Stimulated activated CD4-positive, alpha-beta T cell treated with anti-CD3 and anti-CD28 coated beads, Interleukin-15, amount 100 ng/mL, for 1 hour (primary cell): ENCODE data around the gene GSKIP.

ENCODE experiments used
- DNase-seq, 2 donors: peaks; one replicate each; pipeline ENCODE4 v3.0.0-alpha.2; 2020; ENCODE audit warnings: low read depth in 1 of 2, low spot score in 1 of 2

The GSKIP gene

GRCh38 chr14:96376093-96376492 lies 12.8 kb downstream of the GSKIP start:
- no peak for DNase-seq

GRCh38 chr14:96380735-96381134 lies 17.4 kb downstream of the GSKIP start:
- no peak for DNase-seq

DNA sequence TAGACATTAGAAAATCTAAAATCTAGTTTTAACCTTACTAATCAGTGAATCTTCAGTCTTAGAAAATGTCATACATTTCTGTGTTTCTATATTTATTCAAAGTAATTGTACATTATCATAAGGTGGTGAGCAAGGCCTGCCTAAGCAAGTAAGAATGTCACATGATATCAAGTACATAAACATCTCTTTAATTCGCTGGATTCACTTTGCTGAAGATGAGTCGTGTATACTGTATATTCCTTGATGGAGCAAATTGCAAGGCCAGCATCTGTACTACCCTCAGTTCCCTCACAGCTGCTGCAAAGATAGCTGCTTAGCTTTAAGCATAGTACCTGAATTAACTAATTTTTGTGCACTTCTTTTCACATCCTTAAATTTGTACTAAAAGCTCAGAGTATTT lies 20.1 kb downstream of the GSKIP start:
- DNase-seq: no peak

GRCh38 chr14:96384053-96384452 lies 20.7 kb downstream of the GSKIP start:
- no peak for DNase-seq

- no peak for DNase-seq
Measured at GRCh38 chr14:96384740-96385139, 21.4 kb downstream of the GSKIP start.

DNA sequence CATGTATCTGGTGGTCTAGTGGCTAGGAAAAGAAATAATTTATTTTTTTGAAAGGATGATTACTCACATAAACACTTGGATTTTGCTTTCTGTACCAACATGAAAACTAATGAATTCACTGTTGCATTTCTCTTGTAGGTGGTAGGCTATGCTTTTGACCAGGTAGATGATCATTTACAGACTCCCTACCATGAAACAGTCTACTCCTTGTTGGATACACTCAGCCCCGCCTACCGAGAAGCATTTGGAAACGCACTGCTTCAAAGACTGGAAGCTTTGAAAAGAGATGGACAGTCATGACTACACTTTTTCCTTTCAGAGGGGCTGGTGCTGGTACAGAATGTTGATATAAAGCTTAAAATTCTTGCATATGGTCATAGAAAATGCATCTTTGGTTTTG lies 22.1 kb downstream of the GSKIP start:
- no peak for DNase-seq

GRCh38 chr14:96390965-96391292 lies 27.6 kb downstream of the GSKIP start:
- DNase-seq: no peak

DNA sequence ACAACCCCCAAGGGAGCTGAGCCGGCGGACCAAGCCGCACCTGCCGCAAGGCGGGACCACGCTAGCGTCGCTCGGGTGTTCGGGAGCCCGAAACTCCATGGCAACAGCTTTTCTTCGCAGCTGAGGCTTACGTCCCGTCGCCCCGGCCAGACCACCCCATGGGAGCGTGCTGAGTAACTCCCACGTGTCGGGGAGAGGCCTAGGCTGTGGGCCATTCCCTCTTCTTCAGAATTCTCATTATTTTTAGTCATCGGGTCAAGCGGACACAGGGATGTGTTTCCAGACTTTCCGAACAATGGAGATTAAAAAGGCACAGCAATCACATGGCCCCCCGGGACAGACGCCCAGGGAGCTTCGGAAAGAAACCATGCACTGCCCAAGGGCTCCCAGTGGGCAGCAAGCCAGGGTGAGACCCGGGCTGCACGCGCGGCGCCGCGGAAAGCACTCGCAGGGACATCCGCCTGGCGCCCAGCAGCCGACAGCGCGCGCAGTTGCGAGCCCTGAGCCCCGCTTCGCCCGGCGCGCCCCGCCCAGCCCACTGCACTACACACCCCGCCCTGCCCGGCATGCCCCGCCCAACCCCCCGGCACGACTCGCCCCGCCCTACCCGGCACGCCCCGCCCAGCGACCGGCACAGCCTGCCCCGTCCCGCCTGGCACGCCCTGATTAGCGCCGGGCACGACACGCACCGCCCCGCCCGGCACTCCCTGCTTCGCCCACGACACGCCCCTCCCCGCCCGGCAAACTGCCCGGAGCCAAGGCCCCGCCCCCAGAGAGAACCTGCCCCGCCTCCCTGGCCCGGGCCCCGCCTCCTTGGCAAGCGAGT lies 28.2 kb downstream of the GSKIP start:
- peak; percentile 100 for DNase-seq

GRCh38 chr14:96393071-96393691 lies 29.9 kb downstream of the GSKIP start:
- DNase-seq: no peak

DNA sequence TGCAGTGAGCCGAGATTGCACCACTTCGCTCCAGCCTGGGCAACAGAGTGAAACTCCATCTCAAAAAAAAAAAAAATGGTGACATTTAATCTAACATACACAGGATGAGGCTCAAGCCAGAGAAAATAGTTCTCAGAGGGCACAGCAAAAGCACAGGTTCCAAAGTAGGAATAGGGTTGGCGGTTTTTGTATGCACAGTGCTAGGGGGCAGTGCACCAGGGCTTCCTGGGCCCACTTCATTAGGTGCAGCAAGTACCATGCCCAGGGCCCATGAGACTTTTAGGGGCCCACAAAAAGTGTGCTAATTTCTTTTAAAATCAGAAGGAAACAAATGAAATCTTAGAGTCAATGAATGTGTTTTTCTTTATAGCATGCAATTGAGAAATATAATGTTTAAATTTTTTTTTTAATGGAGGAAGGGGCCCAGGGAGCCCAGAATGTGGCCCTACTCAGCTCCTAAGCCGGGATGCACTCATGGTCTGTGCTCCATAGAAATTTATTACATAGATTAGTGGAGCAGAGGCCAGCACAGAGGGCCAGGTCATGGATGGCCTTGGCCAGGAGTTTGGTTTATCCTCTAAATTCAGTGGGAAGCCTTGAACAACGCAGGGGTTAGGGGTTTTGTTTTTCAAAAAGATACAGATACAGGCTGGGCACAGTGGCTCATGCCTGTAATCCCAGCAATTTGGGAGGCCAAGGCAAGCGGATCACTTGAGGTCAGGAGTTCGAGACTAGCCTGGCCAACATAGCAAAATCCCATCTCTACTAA lies 30.9 kb downstream of the GSKIP start:
- DNase-seq: no peak

DNA sequence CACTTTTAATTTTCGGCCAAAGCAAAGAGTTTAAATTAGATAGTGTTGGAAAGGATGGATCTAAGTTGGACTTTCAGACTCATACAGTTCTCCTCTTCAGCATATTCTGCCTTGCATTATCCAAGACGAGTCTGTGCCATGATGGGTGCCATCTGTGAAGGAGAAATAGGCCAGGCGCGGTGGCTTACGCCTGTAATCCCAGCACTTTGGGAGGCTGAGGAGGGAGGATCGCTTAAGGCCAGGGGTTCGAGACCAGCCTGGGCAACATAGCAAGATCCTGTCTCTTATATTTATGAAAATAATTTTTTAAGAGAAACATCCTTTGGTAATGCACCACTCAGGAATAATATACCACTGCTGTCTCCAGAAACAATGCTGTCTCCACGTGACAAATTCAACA lies 35.1 kb downstream of the GSKIP start:
- DNase-seq: no peak

DNA sequence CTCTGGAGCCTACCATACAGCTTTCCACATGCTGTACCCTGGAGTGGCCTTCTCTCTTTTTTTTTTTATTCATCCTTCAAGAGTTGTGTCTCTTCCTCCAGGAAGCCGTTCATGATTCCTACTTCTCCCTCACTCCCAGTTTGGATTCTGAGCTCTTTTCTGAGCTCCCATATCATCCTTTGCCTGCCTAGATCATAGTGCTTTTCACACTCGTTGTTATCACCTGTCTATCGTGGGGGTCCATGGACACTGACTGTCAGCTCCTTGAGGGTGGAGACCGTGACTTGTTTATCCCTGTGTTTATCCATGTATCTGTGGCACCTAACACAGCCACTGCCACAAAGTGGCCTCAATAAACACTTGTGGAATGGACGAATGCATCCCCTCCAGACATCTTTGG lies 35.6 kb downstream of the GSKIP start:
- no peak for DNase-seq

DNA sequence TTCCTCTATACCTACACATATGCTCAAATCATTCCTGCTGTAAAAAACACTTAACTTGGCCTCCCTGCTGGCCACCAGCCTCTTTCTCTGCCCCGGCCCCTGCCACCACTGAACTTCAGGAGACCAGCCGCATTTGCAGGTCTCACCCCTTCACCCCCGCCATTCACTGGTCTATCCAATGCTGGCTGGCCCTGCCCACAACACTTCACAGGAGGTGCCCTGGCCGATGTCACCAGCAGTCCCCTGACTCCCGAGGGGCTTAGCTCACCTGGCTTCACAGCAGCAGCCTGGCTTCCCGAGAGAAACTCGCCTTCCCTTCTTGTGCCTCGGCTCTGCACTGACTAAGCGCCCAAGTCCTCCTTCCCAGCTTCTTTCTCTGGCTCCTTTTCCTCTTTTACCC lies 36.1 kb downstream of the GSKIP start:
- DNase-seq: no peak

- no peak for DNase-seq
Measured at GRCh38 chr14:96400495-96400894, 37.2 kb downstream of the GSKIP start.

DNA sequence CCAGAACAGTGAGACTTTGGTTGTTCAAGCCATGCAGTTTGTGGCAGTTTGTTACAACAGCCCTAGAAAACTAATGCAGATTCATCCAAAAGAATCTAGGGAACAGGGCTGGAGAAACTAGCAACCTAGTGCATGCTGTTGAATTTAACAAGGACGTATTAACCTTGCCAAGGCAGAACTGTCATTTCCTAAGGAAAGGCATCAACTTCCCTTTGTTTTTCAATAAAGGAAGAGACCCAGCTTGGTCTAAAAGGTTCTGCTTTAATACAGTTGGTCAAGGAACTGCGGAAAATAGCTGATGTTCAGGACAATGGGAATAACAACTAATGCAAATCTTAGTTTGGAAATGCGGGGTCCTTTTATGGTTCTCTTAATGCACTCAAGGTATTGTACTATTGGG lies 40.1 kb downstream of the GSKIP start:
- no peak for DNase-seq

GRCh38 chr14:96405677-96406076 lies 42.4 kb downstream of the GSKIP start:
- no peak for DNase-seq

DNA sequence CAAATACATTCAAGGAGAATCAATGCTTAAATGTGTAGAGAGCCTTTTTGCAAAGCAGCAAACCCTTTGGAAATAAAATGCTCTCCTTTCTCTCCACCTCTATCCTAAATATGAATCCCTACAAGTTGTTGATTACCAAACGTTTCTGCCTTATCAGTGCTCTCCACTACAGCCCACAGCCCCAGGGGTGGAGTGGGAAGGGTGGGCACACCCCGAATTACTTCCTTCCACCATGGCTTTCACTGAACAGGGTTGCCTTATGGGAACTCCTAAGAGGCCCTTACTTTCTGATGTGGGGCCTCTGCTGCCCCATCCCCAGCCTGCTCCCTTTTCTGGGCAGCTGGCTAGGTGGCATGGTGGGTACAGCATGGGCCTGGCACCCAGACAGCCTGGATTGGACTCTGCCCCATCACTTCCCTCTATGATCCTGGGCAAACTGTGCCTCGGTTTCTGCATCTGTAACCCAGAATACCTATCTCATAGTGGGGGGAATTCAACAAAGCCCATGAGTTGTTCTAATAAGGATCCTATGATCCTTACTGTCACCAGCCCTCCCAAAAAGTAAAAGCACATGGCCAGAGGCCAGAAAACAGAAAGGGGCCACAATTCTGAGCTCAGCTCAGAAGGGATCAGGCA lies 44.7 kb downstream of the GSKIP start:
- no peak for DNase-seq

- no peak for DNase-seq
Measured at GRCh38 chr14:96408608-96409007, 45.3 kb downstream of the GSKIP start.

DNA sequence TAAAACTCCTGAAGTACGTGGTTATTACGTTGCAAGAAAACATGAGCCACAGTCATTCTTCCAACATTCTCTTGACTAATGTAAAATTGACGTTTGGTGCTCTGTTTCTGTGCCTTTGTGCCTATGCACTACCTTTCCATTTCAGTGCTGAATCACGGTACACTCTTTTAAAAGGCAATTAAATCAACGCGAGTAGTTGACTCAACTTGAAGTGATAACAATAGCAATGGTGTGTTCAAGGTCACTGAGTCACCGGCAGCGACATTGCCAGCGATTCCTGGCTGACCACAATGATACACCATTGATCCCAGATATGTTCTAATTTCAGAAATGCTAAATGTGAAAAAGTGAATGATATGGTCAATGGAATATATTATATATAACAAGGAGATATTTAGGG lies 46.4 kb downstream of the GSKIP start:
- DNase-seq: no peak

- DNase-seq: no peak
Measured at GRCh38 chr14:96410119-96410518, 46.8 kb downstream of the GSKIP start.

- no peak for DNase-seq
Measured at GRCh38 chr14:96413526-96413925, 50.2 kb downstream of the GSKIP start.

GRCh38 chr14:96415559-96415958 lies 52.2 kb downstream of the GSKIP start:
- DNase-seq: no peak
